Measurements from ENCODE around the gene CD46.

The CD46 gene

DNA sequence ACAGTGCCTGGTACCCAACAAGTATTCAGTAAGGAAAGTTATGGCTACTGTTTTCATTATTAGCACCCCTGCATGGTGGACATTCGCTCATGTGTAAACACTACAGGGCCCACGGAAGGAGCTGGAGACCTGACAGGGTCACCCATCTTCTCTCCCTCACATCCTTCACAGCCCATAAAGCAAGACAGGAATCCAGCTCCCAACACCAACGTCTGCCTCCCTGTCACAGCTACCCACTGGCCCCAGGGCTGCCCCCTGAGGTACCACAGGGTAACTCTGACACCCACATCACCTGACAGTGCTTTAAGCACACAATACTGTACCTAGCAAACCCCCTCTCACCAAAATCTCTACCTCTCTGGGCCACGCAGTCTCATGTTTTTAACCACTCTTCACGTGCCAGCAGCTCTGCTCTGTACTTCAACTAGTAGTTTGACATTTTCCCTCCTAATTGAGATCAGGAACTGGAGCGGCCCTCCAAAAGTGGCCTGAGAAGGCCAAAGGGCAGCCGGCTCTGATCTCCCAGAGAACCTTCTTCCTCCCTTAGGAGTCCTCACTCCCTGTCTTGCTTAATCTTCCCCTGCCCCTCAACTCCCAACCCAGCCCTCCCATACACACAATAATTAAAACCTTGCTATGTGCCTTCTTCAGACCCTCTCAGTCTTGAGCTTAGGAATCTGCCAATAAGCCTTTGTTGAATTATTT is 82.3 kb downstream of the CD46 start:
- H3K4me3 ChIP-seq (ENCODE audit: low read depth, low read length), result no peak overlapping the region
- no peak overlapping the region for H3K27ac ChIP-seq
- in situ Hi-C loops (cut with HindIII; ENCODE audit: low pct_ligation_motif_present, low sequenced_read_pairs), result no loop called here
- H3K27me3 ChIP-seq (replicated peaks), result no peaks in the 10 kb centered on the region
- H3K36me3 ChIP-seq (replicated peaks), result no peaks in the 10 kb centered on the region
- no peak for DNase-seq
- TF ChIP-seq, protein P1, sequence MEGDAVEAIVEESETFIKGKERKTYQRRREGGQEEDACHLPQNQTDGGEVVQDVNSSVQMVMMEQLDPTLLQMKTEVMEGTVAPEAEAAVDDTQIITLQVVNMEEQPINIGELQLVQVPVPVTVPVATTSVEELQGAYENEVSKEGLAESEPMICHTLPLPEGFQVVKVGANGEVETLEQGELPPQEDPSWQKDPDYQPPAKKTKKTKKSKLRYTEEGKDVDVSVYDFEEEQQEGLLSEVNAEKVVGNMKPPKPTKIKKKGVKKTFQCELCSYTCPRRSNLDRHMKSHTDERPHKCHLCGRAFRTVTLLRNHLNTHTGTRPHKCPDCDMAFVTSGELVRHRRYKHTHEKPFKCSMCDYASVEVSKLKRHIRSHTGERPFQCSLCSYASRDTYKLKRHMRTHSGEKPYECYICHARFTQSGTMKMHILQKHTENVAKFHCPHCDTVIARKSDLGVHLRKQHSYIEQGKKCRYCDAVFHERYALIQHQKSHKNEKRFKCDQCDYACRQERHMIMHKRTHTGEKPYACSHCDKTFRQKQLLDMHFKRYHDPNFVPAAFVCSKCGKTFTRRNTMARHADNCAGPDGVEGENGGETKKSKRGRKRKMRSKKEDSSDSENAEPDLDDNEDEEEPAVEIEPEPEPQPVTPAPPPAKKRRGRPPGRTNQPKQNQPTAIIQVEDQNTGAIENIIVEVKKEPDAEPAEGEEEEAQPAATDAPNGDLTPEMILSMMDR (IDR thresholded peaks at IDR 0.05; ENCODE audit: low read depth, low read length, missing control alignments), result no peak

DNA sequence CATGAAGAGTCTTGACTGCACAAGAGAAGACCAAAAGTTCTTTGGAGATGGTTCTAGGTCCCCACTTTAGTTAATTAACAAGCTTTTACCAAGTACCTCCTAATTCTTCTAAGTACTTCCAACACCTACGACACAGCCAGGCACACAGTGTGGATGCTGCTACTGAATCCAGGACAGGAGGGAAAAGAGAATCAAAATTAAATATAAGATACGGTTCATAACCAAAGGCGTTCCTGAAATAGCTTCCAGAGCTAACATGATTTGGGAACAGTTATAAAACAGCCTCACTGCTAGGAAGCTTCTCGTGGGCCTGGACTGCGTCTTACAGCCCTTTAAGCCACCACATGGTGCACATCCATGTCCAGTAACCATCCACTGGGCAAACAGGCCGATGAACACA is 84.1 kb downstream of the CD46 start:
- Histone ChIP-seq H3K27me3 (replicated peaks) (no peaks in the 10 kb centered on the region), H3K36me3 (replicated peaks) (no peaks in the 10 kb centered on the region), H3K4me3 (ENCODE audit: low read depth, low read length) (no peak overlapping the region), H3K27ac (no peak overlapping the region)
- DNase-seq, result no peak
- in situ Hi-C loops (cut with HindIII; ENCODE audit: low pct_ligation_motif_present, low sequenced_read_pairs), result no loop called here
- TF ChIP-seq, protein P1 (IDR thresholded peaks at IDR 0.05; ENCODE audit: low read depth, low read length, missing control alignments), result no peak

DNA sequence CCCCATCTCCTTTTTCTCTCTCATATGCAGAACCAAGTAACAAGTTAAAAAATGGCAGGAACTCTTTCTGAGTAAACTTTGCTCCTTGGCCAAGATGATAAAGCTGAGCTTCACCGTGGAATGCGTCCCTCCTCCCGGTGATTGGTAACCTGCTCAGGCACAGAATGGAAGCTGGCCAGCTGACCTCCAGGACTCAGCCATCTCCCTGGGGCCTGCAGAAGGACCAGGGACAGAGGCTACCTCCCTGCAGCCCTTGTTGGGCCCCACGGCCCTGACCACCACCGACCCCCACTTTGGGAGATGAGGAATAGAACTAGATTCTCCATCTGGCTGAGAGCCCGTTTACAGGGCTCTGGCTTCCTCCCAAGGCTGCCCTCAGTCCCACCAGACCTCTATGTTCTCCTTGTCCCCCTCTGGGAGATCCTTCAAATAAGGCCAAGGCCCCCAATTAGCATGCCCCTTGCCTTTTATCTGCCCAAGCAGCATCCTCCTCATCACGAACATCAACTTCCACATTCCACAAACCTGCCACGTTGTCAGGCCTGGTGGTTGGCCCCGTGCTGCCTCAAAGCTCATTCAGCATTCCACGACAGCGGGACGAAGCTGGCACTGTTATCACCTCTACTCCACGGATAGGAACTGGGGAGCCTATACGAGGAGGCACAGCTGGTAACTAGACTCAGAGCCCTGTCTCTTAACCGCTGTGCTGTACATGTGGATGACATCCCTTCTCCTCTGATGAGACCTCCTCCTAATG is 84.9 kb downstream of the CD46 start:
- Histone ChIP-seq H3K27me3 (replicated peaks) (no peaks in the 10 kb centered on the region), H3K36me3 (replicated peaks) (no peaks in the 10 kb centered on the region), H3K27ac (no peak overlapping the region), H3K4me3 (ENCODE audit: low read depth, low read length) (no peak overlapping the region)
- in situ Hi-C loops (cut with HindIII; ENCODE audit: low pct_ligation_motif_present, low sequenced_read_pairs), result no loop called here
- no peak for DNase-seq
- TF ChIP-seq, protein P1 (IDR thresholded peaks at IDR 0.05; ENCODE audit: low read depth, low read length, missing control alignments), result no peak

DNA sequence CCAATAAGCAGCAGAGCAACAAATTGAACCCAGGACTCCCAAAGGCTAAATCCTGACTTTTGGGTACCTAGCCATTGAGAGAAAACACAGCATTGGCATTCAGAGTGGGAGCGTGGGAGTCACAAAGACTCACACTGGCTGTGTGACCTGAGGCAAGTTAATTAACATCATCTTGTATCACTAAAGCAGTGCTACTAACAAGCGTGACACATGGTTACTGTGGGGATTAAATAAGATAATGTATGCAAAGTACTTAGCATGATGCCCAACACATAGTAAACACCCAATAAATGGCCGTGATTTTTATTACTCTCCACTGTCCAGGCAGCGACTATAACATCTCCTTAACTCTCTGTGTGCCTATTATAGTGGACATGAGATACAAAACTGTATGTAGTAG is 85.8 kb downstream of the CD46 start:
- TF ChIP-seq, protein P1 (IDR thresholded peaks at IDR 0.05; ENCODE audit: low read depth, low read length, missing control alignments), result no peak
- in situ Hi-C loops (cut with HindIII; ENCODE audit: low pct_ligation_motif_present, low sequenced_read_pairs), result no loop called here
- no peaks in the 10 kb centered on the region for H3K27me3 ChIP-seq (replicated peaks)
- no peak overlapping the region for H3K27ac ChIP-seq
- no peaks in the 10 kb centered on the region for H3K36me3 ChIP-seq (replicated peaks)
- DNase-seq, result no peak
- H3K4me3 ChIP-seq (ENCODE audit: low read depth, low read length), result no peak overlapping the region

DNA sequence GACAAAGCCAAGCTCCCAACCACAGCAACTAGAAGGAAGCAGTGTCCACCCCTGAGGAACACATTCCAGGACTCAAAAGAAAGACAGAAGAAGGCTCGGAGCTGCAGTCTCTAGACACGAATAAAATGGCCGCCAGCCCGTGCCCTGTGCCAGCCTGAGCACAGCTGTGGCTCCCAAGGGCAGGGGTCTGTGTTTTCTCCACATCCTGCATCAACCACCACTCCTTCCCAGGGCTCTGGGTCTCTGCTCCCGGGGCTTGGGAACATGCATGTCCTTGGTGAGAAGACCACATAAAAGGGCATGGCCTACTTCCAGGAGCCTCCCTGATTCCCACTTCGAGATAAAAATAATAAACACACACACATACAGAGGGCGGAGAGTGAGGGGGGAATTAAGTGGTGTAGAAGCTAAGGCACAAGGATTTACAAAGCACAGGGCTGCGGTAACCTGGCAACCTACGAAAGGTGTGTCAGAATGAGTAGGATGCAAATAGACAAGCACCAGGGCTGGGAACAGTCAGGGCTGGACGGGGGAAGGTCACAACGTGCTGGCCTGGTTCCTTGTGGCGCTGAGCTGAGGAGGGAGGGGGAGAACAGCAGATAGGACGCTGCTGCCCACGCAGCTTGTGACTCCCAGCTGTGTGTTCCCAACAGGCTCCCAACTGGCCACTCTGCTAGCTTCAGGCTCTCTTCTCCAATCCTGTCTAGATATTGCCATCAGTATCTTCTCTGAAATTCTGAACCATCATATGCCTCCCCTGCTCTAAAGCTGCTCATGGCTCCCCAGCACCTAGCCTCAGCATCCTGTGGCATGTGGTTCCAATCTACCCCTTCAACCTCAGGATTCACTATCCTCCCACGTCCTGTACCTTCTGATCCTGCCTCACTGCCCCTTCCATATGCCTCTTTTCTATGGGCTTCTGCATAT is 86.6 kb downstream of the CD46 start:
- no peak overlapping the region for H3K4me3 ChIP-seq (ENCODE audit: low read depth, low read length)
- H3K36me3 ChIP-seq (replicated peaks), result no peaks in the 10 kb centered on the region
- TF ChIP-seq, protein P1 (IDR thresholded peaks at IDR 0.05; ENCODE audit: low read depth, low read length, missing control alignments), result no peak
- in situ Hi-C loops (cut with HindIII; ENCODE audit: low pct_ligation_motif_present, low sequenced_read_pairs), result no loop called here
- no peaks in the 10 kb centered on the region for H3K27me3 ChIP-seq (replicated peaks)
- no peak overlapping the region for H3K27ac ChIP-seq
- peak; percentile 32 for DNase-seq

Data from brain microvascular endothelial cell (primary cell).